ENCODE measurements around the gene NKD1.

Gene NKD1

DNA sequence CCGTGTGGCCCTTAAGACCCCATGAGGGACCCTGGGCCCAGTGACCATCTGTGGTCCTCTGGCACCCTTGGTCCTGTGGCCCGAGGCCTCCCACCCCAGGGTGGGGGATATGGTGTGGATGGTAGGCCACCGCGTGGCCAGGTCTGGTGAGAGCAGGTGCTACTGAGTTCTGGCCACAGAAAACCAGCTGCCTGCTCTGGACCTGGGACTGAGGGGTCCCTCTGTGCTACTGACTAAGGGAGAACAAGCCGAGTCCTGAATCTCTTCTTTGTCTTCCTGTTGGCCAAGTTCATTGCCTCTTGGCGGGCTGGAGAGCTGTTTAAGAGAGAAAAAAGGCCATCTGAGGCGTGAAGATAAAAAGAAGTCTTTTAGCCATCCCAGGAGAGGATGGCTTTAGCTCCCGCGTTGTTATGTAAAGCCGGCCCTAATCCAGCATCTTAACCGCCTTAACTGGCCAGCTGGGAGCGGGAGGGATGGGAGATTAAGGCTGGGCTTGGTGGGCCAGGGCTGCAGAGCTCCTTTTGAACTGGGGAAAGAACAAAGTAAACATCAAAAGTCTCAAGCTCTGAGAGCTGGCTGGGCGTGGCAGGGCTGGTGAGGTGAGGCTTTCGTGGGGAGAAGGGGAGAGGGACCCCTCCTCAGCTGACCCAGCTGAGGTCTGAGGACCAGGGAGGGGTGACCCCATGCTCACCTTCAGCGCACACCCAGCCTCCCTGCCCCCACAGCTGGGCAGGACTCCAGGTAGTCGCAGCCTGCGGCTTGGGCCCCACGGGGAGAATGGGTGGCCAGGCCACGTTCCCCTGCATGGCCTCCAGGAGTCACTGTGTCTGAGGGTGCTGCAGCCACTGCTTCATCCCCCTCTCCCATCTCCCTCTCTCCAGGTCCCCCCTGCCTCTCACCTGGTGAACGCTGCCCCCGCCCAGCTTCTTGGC lies 62.4 kb downstream of the NKD1 start:
- no peak for DNase-seq (ENCODE audit: low read depth in 2 of 3, low spot score in 1 of 3)

DNA sequence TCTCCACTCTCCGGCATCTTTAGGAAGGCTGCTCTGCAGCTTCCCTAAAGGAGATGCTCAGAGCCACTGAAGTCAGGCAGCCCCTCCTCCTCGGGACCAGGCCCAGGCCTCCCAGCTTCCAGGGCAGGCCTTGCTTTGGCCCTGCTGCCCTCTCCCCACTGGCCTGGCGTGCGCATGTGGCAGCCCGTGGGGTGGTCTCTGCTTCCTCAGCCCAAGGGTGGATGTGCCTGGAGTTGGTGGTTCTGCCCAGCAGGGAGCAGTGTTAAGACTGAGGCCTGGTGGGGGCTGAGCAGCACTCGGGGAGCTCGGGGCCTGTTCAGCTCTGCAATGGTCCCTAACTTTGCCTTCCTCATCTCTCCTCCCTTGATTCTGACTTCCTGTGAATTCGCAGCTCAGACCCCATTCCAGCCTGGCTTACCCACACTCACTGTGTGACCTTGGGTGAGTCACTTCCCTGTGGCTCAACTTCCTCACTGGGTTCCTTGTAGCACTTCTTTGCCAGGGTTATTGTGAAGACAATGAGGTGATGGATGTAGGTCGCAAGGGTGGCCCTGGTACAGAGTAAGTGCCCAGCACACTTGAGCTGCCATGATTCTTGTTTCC lies 63.2 kb downstream of the NKD1 start:
- DNase-seq (ENCODE audit: low read depth in 2 of 3, low spot score in 1 of 3): no peak

DNA sequence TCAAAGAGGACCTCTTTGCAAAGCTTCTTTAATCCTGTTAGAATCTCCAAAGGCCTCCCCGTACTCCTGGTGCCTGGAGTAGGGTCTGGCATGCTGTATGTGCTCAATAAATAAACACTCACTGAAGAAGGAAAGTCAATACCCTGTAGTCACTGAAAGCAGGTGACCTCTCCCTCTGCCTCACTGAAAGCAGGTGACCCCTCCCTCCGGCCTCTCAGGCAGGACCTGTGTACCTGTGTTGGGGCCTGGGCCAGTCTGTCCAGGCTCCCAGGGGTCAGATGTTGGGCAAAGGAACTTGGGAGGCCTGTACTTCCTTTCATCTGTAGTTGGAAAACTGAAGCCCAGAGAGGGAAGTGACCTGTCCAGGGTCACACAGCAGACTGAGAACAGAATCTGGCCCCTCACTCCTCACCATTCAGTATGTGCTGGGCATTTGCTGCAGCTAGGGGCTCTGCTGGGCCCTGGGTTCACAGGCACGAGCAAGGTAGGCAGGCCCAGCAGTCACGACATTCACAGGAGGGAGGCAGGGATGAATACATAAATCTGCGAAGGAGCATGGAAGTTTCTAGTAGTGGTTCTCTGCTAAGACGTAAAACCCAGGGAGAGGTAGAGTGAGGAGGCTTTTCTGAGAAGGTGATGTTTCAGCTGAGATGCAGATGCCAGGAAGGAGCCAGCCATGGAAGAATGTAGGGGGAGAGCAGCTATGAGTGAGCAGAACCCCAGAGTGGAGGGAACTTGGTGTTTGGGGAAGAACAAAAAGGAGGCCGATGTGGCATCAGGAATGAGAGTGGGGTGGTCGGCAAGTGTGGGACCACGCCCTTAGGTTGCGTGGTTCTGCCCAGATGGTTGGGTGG lies 64.0 kb downstream of the NKD1 start:
- no peak for DNase-seq (ENCODE audit: low read depth in 2 of 3, low spot score in 1 of 3)

DNA sequence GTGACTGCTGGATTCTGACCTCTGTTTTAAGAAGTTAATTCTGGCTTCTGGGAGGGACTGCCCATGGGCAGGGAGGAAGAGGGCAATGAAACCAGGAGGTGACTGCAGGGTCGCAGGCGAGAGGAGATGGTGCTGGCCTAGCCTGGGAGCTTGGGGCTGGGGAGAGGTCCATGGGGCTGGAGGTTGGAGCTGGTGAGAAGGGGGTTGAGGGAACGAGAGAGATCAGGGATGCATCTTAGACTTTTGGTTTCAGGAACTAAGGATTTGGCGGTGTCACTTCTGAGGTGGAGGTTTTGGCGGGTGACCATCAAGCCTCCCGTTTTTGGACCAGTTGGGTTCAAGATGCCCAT lies 64.6 kb downstream of the NKD1 start:
- DNase-seq (ENCODE audit: low read depth in 2 of 3, low spot score in 1 of 3): no peak

DNA sequence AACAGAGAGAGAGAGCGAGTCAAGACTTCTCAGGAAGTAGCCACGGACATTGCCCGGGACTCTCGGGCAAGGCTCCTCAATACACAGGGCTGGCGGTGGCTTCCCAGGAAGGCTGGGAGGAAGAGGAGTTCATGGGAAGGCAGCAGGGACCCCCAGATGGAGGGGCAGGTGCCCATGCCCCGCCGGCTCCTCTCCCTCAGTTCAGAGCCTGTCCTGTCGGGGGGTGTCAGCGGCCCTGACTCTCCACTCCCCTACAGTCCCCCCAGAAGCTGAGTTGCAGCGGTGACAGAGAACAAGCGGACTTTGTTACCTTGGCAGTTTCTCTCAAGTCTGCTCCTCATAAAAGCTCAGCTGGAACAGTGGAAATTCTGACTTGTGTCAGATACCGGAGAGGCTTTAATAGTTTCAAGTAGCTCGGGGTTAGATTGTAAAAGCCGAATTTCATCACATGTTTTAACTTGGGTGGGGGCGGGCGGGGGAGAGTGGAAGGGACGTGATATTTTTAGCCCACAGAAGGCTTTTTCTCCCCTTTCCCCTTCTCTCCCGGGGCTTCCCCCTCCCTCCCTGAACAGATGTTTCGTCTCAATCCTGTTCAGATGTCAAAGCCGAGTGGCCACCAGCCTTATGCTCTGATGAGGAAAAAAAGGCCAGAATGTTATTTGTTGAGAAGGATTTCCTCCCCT lies 65.2 kb downstream of the NKD1 start:
- DNase-seq (ENCODE audit: low read depth in 2 of 3, low spot score in 1 of 3): no peak

DNA sequence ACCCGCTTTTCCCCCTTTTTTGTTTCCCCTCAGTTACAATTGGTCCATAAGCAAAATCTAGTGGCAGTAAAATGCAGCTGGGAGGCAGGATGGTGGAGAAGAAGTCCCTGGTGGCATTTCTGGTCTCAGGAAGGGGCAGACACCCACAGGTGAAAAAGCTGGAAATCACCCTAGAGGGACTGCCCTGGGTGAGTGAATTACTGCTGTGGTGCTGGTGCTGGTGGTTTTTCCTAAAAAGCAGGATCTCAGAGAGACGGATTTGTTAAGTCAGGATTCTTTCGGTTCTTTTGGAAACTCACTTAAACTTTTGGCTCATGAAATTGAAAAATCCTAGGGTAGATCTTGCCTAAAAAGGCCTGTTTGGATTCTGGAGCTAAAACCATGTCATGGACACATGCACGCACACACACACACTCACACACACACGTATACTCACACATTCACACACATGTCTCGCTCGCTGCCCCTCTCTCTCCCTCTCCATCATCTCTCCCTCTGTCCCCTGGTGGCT lies 65.8 kb downstream of the NKD1 start:
- DNase-seq (ENCODE audit: low read depth in 2 of 3, low spot score in 1 of 3): no peak

DNA sequence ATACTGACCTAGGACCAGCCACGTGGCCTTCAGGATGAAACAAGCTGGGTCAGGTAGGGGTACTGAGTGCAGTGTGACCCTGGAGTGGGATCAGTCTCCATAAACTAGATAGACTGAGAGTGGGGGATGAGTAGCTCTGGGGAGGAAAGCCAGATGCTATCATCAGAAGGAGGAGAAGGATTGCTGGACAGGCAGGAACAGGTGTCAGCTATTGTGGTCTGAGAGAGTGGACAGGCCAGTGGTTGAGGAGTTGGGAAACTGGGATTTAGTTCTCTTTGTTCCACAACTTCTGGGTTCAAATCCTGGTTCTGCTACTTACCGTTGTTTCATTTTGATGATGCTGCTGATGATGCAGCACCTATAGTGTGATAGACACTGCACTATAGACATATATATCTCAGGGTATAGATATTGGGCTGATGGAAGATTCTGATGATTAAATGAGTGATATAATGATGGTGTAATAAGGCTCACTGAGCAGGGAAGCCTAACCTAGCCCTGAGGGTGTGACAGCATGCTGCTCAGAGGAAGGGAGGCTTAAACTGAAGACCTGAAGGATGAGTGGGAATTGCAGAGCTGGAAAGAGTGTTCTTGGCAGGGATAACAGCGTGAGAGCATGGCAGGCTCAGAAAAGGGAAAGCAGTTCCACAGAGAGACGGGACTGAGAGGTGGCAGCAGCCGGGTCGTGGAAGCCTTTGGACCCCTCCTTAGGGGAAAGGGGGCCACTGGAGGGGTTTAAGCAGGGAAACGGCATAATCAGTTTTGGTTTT lies 66.9 kb downstream of the NKD1 start:
- no peak for DNase-seq (ENCODE audit: low read depth in 2 of 3, low spot score in 1 of 3)

DNA sequence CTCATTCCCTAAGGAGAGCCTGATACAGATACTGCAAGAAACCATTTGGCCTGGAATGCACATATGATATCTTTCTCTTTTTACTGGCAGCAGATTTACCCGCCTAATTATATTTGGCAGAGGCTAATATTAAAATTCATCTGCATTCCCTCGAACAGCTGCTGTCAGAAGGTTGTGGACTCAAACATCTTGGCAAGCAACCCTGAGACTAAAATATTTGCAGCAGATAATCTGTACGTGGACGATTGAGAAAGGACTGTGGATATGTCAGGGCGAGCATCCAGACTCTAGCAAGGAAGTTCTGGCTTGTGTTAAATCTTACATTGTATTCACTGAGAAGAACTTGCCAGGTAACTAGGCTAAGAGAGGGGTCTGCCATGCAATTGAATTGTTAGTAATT lies 67.7 kb downstream of the NKD1 start:
- no peak for DNase-seq (ENCODE audit: low read depth in 2 of 3, low spot score in 1 of 3)

DNA sequence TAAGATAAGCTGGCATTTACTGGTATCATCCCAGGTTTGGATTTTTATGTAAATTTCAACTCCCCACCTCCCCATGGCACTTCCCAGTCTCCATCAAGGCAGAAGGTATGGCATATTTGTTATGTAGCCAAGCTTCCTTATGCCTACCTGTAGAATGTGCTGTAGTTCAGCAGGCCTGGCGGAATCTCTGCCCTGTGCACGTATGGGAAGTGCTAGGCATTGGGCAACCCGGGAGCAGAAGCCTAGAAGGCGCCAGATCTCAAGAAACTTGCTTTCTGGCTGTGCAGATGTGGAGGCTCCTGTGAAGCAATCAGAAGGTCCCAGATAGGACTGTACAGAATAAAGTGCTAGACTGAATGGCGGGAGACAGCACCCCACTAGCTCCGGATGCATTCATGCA lies 68.2 kb downstream of the NKD1 start:
- DNase-seq (ENCODE audit: low read depth in 2 of 3, low spot score in 1 of 3): no peak

DNA sequence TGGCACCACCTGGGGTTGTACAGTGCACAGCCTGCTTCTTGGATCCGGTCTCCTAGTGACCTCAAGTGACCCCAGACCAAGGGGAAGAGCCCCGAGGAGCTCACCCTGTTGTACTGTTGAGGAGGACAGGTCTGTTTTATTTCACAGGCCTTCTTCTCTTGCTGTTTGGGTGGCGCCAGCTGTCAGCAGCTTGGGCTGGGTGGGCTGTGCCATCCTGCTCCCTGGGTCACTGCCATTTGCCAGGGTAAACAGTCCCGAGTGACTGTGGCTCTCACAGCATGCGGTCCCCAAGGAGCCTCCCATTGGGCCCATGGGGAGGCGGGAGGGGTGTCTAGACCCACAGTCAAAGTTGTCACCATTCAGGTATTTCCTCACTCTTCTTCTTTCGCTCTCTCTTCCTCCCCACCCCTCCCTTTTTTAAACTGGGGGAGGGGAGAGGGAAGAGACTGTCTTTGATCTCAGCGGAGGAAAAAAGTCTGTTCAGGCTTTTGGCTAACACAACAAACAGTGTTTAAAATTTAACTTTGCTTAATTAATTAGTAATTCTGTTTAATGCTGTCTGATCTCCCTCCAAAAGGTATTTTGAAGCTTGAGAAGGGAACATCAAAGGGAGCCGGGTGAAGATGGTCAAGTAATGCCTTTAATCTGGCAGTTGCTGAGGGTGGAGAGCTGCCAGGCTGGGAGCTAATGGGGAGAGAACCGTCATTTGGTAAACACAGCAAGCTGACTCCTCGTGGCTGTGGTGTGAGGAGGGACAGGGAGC lies 68.9 kb downstream of the NKD1 start:
- no peak for DNase-seq (ENCODE audit: low read depth in 2 of 3, low spot score in 1 of 3)

DNA sequence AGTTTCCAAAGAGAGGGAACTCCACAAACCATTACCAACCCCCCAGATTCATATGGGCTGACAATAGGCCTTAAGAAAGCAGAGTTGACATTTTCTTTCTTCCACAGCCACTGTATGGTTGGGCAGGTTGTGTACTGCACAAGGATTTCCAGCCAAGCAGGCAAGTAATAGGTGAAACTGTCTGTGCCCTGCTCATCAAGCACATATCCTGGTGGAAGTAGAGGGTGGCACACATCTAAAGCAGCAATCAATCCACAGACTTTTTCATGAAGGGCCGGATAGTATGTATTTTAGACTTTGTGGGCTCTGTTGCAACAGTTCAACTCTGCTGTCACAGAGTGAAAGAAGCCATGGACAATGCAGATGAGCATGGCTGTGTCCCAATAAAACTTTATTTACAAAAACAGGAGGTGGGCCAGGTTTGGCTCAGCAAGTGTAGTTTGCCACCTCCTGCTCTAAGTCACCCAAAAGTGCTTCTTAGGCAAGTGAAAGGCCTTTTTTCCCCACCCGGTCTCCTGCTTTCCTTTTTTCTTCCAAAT lies 69.5 kb downstream of the NKD1 start:
- DNase-seq (ENCODE audit: low read depth in 2 of 3, low spot score in 1 of 3): no peak

DNA sequence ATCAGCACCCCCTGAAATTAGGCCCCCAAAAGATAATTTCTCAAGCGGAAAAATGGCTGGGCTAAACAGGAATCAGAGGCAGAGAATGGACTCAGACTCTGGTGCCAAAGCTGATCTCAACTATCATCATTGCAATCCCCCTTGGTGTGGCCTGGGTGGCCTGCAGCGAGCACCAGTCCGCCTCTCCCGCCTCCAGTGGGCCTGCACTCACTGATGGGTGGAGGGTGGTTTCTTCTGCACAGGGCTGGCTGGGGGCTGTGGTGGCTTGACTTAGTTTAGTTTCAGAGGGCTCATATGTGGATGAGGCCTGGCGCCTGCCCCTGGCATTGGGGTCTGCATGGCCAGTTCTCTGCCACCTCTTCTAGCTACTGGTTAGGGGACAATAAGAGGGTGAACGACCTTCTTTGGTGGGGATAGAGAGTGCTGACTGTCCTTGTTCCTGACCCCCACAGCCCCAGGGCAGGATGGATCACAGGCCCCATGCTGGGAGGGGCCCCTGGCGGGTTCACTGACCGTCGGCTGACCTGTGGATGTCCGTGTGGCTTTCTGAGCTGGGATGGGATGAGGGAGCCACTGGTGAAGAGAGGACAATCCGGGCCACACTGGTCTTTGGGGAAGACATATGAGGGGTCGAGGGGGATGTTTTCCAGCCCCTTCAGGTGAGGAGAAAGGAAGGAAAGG lies 70.2 kb downstream of the NKD1 start:
- DNase-seq (ENCODE audit: low read depth in 2 of 3, low spot score in 1 of 3): no peak

DNA sequence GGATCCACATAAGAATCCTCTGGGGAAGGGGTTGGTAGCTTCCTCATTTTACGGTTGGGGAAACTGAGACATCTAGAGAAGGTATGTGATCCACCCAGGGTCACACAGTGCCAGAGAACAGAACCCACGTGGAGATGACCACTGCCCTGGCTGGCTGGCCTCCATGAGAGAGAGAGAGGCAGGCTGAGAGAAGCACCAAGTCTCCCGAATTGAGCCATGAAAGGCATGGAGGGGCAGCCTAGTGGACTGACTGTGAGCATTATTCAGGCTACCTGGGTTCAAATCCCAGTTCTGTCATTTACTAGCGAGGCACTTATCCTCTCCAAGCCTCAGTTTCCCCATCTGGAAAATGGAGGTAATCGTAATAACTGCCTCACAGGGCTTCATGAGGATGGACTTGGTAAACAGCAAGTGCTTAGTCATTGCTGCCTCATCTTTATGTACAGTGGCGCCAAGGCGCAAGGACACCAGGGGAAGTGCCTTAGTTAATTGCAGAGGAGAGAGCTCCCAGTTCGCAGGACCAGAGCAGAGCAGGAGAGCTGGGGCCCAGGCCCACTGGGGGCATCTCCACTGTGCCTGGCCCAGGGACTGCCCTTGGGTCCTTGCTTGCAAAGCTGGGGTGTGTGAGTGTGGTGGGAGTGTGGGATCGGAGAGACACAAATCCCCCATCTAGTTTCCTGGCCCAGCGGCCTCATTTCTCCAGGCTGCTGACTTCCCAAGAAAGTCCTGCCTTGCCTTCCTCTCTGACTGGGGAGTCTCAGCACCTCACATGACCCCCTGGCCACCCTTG lies 71.7 kb downstream of the NKD1 start:
- no peak for DNase-seq (ENCODE audit: low read depth in 2 of 3, low spot score in 1 of 3)

DNA sequence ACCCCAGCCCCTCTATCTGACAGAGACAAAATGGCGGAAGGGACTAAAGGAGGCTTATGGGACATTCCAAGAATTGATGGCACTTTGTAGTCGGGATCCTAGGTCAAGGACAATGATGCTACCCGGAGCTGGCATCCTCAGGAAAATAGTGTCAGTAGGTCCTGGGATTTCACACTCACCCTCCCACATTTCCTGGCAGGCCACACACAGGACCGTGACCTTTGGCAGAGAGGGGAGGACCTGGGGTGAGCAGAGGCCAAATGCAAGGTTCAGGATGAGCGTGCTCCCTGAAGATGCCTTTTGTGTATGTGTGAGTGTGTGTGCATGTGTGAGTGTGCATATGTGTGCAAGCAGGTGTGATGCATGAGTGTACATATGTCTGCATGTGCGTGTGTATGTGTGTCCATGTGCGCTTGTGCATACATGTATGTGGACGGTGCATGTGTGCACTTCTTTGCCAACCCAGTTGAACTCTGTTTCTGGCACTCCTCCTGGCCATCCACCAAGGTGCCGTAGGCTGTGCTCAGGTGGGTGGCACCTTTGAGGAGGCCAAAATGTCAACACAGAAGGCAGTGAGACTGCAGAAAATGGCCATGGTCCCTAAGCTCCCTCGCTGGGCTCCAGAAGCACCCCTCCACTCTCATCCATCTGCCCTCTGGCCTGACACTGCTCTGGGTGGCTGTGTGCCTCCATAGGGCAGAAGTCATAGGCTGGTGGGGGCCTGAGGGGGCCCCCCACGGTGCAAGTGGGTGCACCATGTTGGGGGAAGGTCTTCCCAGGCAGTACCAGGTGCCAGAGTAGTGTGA lies 72.7 kb downstream of the NKD1 start:
- no peak for DNase-seq (ENCODE audit: low read depth in 2 of 3, low spot score in 1 of 3)

DNA sequence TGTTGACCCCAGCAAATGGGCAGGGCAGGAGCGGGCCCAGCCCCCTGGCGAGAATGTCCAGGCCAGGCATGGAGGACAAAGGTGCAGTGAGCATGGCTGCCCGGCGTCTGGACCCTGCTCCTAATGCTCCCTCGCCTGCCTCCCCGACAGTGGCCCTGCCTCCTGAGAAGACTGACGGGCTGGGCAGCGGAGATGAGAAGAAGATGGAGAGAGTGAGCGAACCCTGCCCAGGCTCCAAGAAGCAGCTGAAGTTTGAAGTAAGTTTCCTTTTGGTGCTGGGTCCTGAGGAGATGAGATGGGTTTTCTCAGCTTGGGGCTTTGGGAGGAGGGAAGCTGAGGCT lies 73.2 kb downstream of the NKD1 start:
- DNase-seq (ENCODE audit: low read depth in 2 of 3, low spot score in 1 of 3): no peak

DNA sequence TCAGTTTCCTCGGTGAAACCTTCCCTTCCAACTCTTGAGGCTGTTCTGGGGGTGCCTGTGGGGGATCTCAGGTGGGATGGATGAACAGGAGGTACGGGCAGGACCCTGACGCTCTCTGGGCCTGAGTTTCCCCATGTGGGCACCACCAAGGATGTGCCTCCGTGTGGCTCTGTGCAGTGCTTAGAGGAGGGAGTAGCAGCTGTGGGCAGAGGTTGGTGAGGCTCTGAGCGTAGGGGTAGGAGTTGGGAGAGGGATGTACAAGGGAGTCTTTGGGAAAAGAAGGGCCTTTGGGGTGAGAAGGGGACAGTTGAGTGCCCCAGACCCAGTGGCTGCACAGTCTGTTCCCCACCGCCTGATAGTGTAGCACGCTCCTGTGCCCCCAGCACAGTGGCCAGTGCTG lies 73.8 kb downstream of the NKD1 start:
- no peak for DNase-seq (ENCODE audit: low read depth in 2 of 3, low spot score in 1 of 3)

DNA sequence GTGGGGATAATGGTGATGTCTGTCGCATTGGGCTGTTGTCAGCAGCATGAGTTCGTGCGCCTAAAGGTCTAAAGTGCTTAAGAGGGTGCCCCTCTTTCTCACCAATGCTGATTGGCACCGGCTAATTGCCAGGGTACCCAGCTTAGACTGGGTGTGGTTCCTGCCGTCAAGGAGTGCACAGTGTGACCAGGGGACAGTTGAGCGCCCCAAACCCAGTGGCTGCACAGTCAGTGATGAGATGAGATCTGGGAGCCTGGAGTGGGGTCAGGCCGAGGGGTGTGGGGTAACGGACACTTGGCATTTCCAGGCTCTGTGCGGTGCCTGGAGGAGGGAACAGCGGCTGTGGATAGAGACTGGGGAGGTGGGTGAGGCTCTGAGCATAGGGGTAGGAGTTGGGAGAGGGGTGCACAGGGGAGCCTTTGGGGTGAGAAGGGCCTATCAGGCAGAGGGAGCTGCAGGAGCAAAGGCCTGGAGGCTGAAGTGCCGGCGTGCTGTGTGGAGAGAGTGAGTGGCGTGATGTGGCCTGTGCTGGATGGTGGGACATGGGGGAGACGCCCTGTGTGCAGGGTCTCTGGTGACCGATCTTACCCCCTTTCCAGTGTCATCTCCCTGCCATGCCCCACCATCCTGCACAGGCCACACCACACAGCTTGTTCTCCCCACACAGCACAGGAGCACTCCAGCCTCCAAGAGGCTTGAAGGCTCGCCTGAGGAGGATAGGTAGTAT lies 74.6 kb downstream of the NKD1 start:
- DNase-seq (ENCODE audit: low read depth in 2 of 3, low spot score in 1 of 3): no peak

All from stimulated activated CD4-positive, alpha-beta T cell treated with anti-CD3 and anti-CD28 coated beads, Interleukin-12 subunit alpha, Interleukin-12 subunit beta, amount 100 ng/mL, for 48 hours (primary cell).